LNCAP (cell line): ENCODE data around the gene LRP6.

ENCODE experiments used
- CTCF ChIP-seq: fragments of 450-650 bp; IDR thresholded peaks from 2 replicates; pipeline ENCODE4 v1.5.1; 2017; ENCODE audit warnings: mild to moderate bottlenecking

The LRP6 gene

GRCh38 chr12:12182703-12183365, 84.0 kb downstream of the LRP6 start:
- no peak for TF ChIP-seq CTCF

GRCh38 chr12:12181511-12181910, 85.3 kb downstream of the LRP6 start:
- TF ChIP-seq CTCF: no peak

GRCh38 chr12:12180575-12180974, 86.3 kb downstream of the LRP6 start:
- no peak for TF ChIP-seq CTCF

GRCh38 chr12:12180136-12180535, 86.7 kb downstream of the LRP6 start:
- TF ChIP-seq CTCF: no peak

- no peak for TF ChIP-seq CTCF
Measured at GRCh38 chr12:12178559-12178958, 88.3 kb downstream of the LRP6 start.

- no peak for TF ChIP-seq CTCF
Measured at GRCh38 chr12:12176402-12176801, 90.4 kb downstream of the LRP6 start.

- no peak for TF ChIP-seq CTCF
Measured at GRCh38 chr12:12171991-12172511, 94.8 kb downstream of the LRP6 start.

- TF ChIP-seq CTCF: no peak
Measured at GRCh38 chr12:12167847-12168246, 99.0 kb downstream of the LRP6 start.
